Uterus (tissue), 4 donors: ENCODE results near the gene CCR7. TPM values are rescaled to one million over a fixed set of nuclear protein-coding genes. Genes with fewer than 3 reads are reported as not detected.
A peak's percentile ranks its signal among the peaks of the same experiment; 100 is the strongest.
"Not testable (repeated sequence)": the region's sequence is repeated elsewhere in the genome, so short reads cannot be mapped to it uniquely, and the experiment has no call there.

Source experiments
- DNase-seq, 2 donors: peaks; one replicate each; pipeline ENCODE4 v3.0.0-alpha.2; 2019 to 2020
- H3K27ac ChIP-seq, 2 donors: fragments of 200-600 bp; sonication (generic); 1 replicate in 1 of 2; 2 replicates in 1 of 2; pipeline ENCODE4 v1.5.1; 2016 to 2018
- H3K27me3 ChIP-seq, 2 donors: fragments of 200-600 bp; sonication (generic); one replicate each; pipeline ENCODE4 v1.5.1; 2018 to 2019; ENCODE audit warnings: control low read depth in 1 of 2
- H3K36me3 ChIP-seq, 2 donors: fragments of 200-600 bp; sonication (generic); one replicate each; pipeline ENCODE4 v1.5.1; 2019; ENCODE audit warnings: control low read depth in 1 of 2
- H3K4me1 ChIP-seq, 2 donors: fragments of 200-600 bp; sonication (generic); one replicate each; pipeline ENCODE4 v1.5.1; 2018 to 2019; ENCODE audit warnings: control low read depth in 1 of 2
- H3K4me3 ChIP-seq, 2 donors: fragments of 200-600 bp; sonication (generic); 1 replicate in 1 of 2; 2 replicates in 1 of 2; pipeline ENCODE4 v1.5.1; 2018 to 2019; ENCODE audit warnings: mild to moderate bottlenecking in 1 of 2
- H3K9me3 ChIP-seq, 2 donors: fragments of 200-600 bp; sonication (generic); one replicate each; pipeline ENCODE4 v1.5.1; 2019; ENCODE audit warnings: control low read depth in 1 of 2
- POLR2A ChIP-seq, 2 donors: fragments of 450-650 bp; IDR thresholded peaks; one replicate each; pipeline ENCODE4 v1.6.1; 2016; ENCODE audit warnings: antibody characterized with exemption in 2 of 2, mild to moderate bottlenecking in 1 of 2, moderate library complexity in 1 of 2
- intact Hi-C: fragments of 100-400 bp; cut with DNase I; formaldehyde crosslinking; loops from one replicate; pipeline ENCODE4 v1.15.1; 2023; ENCODE audit warnings: low total_unique reads
- total RNA-seq, 4 donors: library from RNA; depleted of rRNA in 3 of 4; stranded (reverse); fragments of >200 nt in 3 of 4; gene quantifications; one replicate each; pipeline versions ENCODE4 v1.1.0 to v1.2.4, GENCODE V29; 2014 to 2023
- TF ChIP-seq, protein P1 (sequence below), 4 experiments: fragments of 200-600 bp in 2 of 4; fragments of 450-650 bp in 2 of 4; sonication (generic) in 2 of 4; IDR thresholded peaks; one replicate each; pipeline ENCODE4 v1.5.1; 2016 to 2019; ENCODE audit warnings: antibody characterized with exemption in 4 of 4, mild to moderate bottlenecking in 2 of 4, moderate library complexity in 1 of 4
- donor health status: DM: yes; HTN: yes; CAD: no.

The CCR7 gene
- total RNA-seq, 4 donors from 2014 or later: 0.14 TPM; not detected in 3

DNA sequence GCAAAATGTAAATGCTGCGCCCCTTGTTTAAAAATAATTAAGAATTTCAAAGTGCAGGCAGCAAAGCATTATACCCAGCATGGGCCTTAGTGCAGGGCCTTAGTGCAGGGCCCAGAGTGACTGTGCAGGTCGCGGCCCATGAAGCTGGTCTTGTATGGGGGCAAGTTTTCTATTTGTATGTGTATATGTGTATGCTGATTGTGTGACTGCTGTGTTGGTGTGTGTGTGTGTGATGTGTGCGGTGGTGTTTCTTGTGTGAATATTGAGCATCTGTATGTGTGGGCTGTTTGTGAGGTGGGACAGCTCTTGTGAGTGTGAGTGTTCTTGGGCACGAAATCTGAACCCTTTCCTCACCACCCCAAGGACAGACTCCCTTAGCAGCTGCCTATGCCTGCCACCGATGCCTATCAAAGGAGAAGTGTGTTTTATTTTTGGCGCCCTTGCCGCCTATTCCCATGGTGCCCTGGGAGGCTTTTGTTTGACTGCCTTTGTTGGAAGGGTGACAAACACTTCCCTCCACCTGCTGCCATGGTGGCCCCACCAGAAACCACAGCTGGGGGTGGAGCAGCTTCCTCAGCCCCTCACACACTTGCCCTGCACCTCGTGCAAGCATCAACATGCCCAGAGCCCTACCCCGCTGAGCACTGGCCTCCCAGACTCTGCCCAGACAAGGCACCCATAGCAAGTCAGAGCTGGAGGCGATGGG, 18.0 kb downstream of the CCR7 start:
- peak; percentile 14 to 22 for DNase-seq
- Histone ChIP-seq H3K9me3 (no peaks in the 10 kb centered on the region), H3K27me3 (no peaks in the 10 kb centered on the region), H3K4me1 (peaks cover 21 to 31% of the 10 kb centered on the region in 2 donors), H3K36me3 (no peaks in the 10 kb centered on the region), H3K27ac (peak overlapping the region; percentile 85 to 87), H3K4me3 (no peak overlapping the region)
- no peak for TF ChIP-seq POLR2A (IDR thresholded peaks at IDR 0.05)
- TF ChIP-seq, protein P1, sequence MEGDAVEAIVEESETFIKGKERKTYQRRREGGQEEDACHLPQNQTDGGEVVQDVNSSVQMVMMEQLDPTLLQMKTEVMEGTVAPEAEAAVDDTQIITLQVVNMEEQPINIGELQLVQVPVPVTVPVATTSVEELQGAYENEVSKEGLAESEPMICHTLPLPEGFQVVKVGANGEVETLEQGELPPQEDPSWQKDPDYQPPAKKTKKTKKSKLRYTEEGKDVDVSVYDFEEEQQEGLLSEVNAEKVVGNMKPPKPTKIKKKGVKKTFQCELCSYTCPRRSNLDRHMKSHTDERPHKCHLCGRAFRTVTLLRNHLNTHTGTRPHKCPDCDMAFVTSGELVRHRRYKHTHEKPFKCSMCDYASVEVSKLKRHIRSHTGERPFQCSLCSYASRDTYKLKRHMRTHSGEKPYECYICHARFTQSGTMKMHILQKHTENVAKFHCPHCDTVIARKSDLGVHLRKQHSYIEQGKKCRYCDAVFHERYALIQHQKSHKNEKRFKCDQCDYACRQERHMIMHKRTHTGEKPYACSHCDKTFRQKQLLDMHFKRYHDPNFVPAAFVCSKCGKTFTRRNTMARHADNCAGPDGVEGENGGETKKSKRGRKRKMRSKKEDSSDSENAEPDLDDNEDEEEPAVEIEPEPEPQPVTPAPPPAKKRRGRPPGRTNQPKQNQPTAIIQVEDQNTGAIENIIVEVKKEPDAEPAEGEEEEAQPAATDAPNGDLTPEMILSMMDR (IDR thresholded peaks at IDR 0.05): no peak
- intact Hi-C loops: no loop called here

DNA sequence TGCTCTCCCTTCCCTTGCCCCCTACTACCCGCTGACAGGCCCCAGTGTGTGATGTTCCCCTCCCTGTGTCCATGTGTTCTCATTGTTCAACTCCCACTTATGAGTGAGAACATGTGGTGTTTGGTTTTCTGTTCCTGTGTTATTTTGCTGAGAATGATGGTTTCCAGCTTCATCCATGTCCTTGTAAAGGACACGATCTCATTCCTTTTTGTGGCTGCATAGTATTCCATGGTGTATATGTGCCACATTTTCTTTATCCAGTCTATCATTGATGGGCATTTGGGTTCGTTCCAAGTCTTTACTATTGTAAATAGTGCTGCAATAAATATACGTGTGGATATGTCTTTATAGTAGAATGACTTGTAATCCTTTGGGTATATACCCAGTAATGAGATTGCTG, 18.8 kb downstream of the CCR7 start:
- H3K9me3 ChIP-seq, H3K4me3 ChIP-seq, DNase-seq, H3K36me3 ChIP-seq, intact Hi-C loops, H3K27ac ChIP-seq, H3K27me3 ChIP-seq: not testable (repeated sequence)
- peaks cover 28 to 32% of the 10 kb centered on the region in 2 donors for H3K4me1 ChIP-seq

DNA sequence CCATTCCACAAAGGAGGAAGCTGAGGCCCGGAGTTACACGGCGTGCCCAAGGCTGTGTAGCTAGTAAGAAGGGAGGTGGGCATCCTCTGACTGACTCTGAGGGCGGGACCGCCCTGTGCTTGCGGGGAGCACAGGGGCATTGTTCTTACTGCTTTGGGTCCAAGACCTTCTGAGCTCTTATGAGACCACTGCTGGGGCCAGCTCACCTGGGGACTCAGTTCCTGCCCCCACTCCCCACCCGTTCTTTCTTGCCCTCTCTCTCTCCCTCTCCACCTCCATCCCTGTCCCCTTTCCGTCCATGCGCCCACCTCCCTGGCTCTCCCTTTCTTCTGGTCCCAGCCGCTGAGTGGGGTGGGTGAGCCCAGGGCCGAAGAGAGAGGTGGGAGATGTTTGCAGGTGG, 19.6 kb downstream of the CCR7 start:
- TF ChIP-seq, protein P1 (IDR thresholded peaks at IDR 0.05): no peak
- TF ChIP-seq POLR2A (IDR thresholded peaks at IDR 0.05): no peak
- peak; percentile 12 to 16 for DNase-seq
- H3K9me3 ChIP-seq: no peaks in the 10 kb centered on the region
- H3K4me3 ChIP-seq: no peak overlapping the region
- peaks cover 31 to 35% of the 10 kb centered on the region in 2 donors for H3K4me1 ChIP-seq
- H3K36me3 ChIP-seq: no peaks in the 10 kb centered on the region
- no peak overlapping the region for H3K27ac ChIP-seq
- H3K27me3 ChIP-seq: no peaks in the 10 kb centered on the region
- intact Hi-C loops: no loop called here

DNA sequence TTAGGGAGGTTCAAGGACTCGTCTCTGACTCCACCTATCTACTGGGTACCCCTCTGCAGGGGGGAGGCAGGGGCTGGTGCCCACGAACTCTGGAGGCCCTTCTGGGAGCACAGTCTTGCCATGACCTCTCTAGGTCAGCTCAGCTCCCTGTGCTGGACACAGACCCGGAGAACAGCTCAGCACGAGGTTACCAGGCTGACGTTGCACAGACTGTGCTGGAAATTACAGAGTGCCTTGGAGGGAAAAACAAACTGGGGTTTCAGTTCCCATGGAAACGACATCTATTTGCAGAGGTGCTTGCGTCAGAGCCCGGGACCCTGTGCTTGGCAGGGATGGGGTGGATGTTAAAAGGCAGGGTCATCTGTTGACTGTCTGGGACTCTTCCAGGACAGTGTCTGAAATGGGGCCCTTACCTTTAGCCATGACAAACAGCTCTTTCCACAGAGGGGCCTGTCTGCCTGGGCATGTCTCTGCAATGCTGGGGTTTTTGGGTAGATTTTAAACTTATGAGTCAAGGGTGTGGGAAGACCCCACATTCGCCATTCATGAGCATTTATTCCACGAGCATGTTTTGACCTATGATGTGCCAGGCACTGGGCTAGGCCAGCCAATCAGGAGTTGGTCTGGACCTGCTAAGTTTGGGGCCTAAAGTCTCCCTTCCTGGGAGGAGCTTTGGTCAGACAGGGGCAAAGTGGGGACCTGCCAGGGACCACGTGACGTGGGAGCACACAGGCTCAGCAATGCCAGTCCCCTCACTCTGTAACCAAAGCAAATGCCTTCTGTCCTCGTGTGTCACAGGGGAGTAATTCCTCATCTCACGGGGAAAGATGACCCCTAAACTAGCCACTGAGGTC, 22.5 kb downstream of the CCR7 start:
- Histone ChIP-seq H3K36me3 (no peaks in the 10 kb centered on the region), H3K27ac (peak overlapping the region; percentile 93 to 98), H3K9me3 (no peaks in the 10 kb centered on the region), H3K27me3 (no peaks in the 10 kb centered on the region), H3K4me1 (peaks cover 22 to 25% of the 10 kb centered on the region in 2 donors), H3K4me3 (no peak overlapping the region)
- peak; percentile 93 to 97 for DNase-seq
- intact Hi-C loops: no loop called here
- TF ChIP-seq POLR2A (IDR thresholded peaks at IDR 0.05): peak in 1 of 2 donors; percentile 9
- TF ChIP-seq, protein P1 (IDR thresholded peaks at IDR 0.05): no peak

DNA sequence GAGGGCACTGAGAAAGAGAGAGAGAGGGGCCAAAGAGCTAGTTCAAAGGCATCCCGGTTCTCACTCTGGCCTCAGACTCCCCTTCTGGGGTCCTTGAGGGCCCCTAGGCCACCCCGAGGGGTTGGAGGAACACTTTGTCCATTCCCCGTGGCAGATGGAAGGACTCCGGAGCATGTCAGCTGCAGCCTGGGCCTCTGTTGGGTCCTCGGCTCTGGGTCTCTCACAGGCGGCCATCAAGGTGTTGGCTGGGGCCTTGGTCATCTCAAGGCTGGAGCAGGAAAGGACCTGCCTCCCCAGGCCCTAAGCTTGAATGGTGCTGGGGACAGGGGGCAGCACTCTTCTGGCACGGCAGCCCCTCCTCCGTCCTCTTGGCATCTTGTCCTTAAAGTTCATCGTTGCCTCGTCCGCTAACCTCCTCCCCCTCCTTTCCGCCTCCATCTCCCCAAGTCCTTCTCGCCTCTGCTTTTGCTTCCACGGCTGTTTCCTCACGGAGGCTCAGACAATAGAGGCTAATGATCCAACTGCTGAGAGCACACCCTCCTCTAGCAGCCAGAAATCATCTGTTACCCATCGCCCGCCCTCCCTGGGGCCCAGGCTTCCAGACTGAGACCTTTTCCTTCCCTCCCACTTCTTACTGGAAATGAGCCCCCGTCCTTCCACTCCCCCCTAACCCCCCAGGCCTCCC, 23.3 kb downstream of the CCR7 start:
- Histone ChIP-seq H3K27me3 (no peaks in the 10 kb centered on the region), H3K4me3 (no peak overlapping the region), H3K27ac (peak overlapping the region; percentile 93 to 98), H3K9me3 (no peaks in the 10 kb centered on the region), H3K36me3 (no peaks in the 10 kb centered on the region), H3K4me1 (peaks cover 22 to 27% of the 10 kb centered on the region in 2 donors)
- TF ChIP-seq, protein P1 (IDR thresholded peaks at IDR 0.05): no peak
- peak in 1 of 2 donors; percentile 19 for TF ChIP-seq POLR2A (IDR thresholded peaks at IDR 0.05)
- intact Hi-C loops: no loop called here
- DNase-seq: no peak
